OCI-LY1 (cell line): ENCODE data around the gene SPRN.

ENCODE experiments used
- H2AFZ ChIP-seq: fragments of 200-600 bp; sonication (generic), shearing (Covaris generic); 2 replicates; pipeline ENCODE4 v1.6.0; 2014; ENCODE audit warnings: antibody characterized with exemption, mild to moderate bottlenecking, low read length
- H3F3A ChIP-seq: fragments of 200-600 bp; sonication (generic), shearing (Covaris generic); 2 replicates; pipeline ENCODE4 v1.6.0; 2014; ENCODE audit warnings: mild to moderate bottlenecking, antibody characterized with exemption, low read length, moderate library complexity; ENCODE audit not compliant: insufficient read depth
- H3K27ac ChIP-seq: fragments of 200-600 bp; sonication (generic); 2 replicates; pipeline ENCODE4 v1.5.1; 2014; ENCODE audit warnings: low read length, mixed run types, mild to moderate bottlenecking, low read depth; ENCODE audit not compliant: poor library complexity, severe bottlenecking
- H3K27me3 ChIP-seq: fragments of 200-600 bp; sonication (generic); 2 replicates; pipeline ENCODE4 v1.6.0; 2014; ENCODE audit warnings: antibody characterized with exemption, mild to moderate bottlenecking, low read length, moderate library complexity; ENCODE audit not compliant: insufficient read depth
- H3K36me3 ChIP-seq: fragments of 200-600 bp; sonication (generic); 2 replicates; pipeline ENCODE4 v1.6.1; 2014; ENCODE audit warnings: mild to moderate bottlenecking, antibody characterized with exemption, low read length, moderate library complexity, mixed read lengths; ENCODE audit not compliant: insufficient read depth
- H3K4me1 ChIP-seq: fragments of 200-600 bp; sonication (generic); 2 replicates; pipeline ENCODE4 v1.5.1; 2014; ENCODE audit warnings: mild to moderate bottlenecking, low read length, moderate library complexity; ENCODE audit not compliant: insufficient read depth, severe bottlenecking
- H3K4me2 ChIP-seq: fragments of 200-600 bp; sonication (generic), shearing (Covaris generic); 2 replicates; pipeline ENCODE4 v1.6.1; 2014; ENCODE audit warnings: low read length
- H3K4me3 ChIP-seq: fragments of 200-600 bp; sonication (generic); 2 replicates; pipeline ENCODE4 v1.5.1; 2014; ENCODE audit warnings: low read length, low read depth, mild to moderate bottlenecking, mixed read lengths; ENCODE audit not compliant: poor library complexity, severe bottlenecking
- H3K79me2 ChIP-seq: fragments of 200-600 bp; shearing (Covaris generic); 2 replicates; pipeline ENCODE4 v1.6.1; 2016; ENCODE audit warnings: mixed run types, low read length, mixed read lengths; ENCODE audit not compliant: insufficient read depth
- H3K9ac ChIP-seq: fragments of 200-600 bp; sonication (generic), shearing (Covaris generic); 2 replicates; pipeline ENCODE4 v1.6.1; 2014; ENCODE audit warnings: mild to moderate bottlenecking, low read length, mixed read lengths
- H3K9me2 ChIP-seq: fragments of 200-600 bp; sonication (generic), shearing (Covaris generic); 2 replicates; pipeline ENCODE4 v1.6.1; 2014; ENCODE audit warnings: low read depth, mild to moderate bottlenecking, low read length, mixed read lengths
- H3K9me3 ChIP-seq: fragments of 200-600 bp; shearing (Covaris generic); 2 replicates; pipeline ENCODE4 v1.6.1; 2014; ENCODE audit warnings: low read length, mixed read lengths
- H4K20me1 ChIP-seq: fragments of 200-600 bp; sonication (generic), shearing (Covaris generic); 2 replicates; pipeline ENCODE4 v1.6.0; 2016; ENCODE audit warnings: mild to moderate bottlenecking, low read length; ENCODE audit not compliant: insufficient read depth
- EZH2 ChIP-seq: fragments of 200-600 bp; sonication (generic), shearing (Covaris generic); IDR thresholded peaks from 2 replicates; pipeline ENCODE4 v1.8.0; 2017; ENCODE audit warnings: borderline replicate concordance, mixed run types, mild to moderate bottlenecking, antibody characterized with exemption, low read length, moderate library complexity, mixed read lengths
- TF ChIP-seq, protein P1 (sequence below): fragments of 200-600 bp; sonication (generic), shearing (Covaris generic); IDR thresholded peaks from 2 replicates; pipeline ENCODE4 v1.5.1; 2017; ENCODE audit warnings: mild to moderate bottlenecking, antibody characterized with exemption, low read length, moderate library complexity, mixed read lengths

The SPRN gene

DNA sequence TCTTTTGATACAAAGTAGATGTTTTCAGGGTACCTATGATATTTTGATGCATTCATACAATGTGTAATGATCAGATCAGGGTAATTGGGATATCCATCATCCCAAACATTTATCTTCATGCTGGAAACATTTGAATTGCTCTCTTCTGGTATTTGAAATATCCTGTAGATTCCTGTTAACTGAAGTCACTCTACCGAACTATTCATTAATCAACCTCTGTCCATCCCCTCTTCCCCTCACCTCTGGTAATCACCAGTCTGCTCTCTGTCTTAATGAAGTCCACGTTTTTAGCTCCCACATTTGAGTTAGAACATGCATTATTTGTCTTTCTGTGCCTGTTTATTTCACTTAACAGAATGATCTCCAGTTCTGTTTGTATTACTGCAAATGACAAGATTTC, 19.2 kb downstream of the SPRN start:
- Histone ChIP-seq H3K79me2 (peaks cover 39% of the 10 kb centered on the region), H3F3A (no peaks in the 10 kb centered on the region), H3K9me3 (peaks cover 9% of the 10 kb centered on the region; the same call in 1 of the 2 replicates), H3K36me3 (peaks cover 97% of the 10 kb centered on the region), H2AFZ (no peak overlapping the region), H3K27ac (no peak overlapping the region), H3K4me3 (no peak overlapping the region), H4K20me1 (no peaks in the 10 kb centered on the region), H3K4me1 (peaks cover 10% of the 10 kb centered on the region), H3K4me2 (no peak overlapping the region), H3K27me3 (no peaks in the 10 kb centered on the region), H3K9me2 (no peaks in the 10 kb centered on the region), H3K9ac (no peak overlapping the region)
- TF ChIP-seq, protein P1, sequence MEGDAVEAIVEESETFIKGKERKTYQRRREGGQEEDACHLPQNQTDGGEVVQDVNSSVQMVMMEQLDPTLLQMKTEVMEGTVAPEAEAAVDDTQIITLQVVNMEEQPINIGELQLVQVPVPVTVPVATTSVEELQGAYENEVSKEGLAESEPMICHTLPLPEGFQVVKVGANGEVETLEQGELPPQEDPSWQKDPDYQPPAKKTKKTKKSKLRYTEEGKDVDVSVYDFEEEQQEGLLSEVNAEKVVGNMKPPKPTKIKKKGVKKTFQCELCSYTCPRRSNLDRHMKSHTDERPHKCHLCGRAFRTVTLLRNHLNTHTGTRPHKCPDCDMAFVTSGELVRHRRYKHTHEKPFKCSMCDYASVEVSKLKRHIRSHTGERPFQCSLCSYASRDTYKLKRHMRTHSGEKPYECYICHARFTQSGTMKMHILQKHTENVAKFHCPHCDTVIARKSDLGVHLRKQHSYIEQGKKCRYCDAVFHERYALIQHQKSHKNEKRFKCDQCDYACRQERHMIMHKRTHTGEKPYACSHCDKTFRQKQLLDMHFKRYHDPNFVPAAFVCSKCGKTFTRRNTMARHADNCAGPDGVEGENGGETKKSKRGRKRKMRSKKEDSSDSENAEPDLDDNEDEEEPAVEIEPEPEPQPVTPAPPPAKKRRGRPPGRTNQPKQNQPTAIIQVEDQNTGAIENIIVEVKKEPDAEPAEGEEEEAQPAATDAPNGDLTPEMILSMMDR = no peak
- no peak for TF ChIP-seq EZH2

DNA sequence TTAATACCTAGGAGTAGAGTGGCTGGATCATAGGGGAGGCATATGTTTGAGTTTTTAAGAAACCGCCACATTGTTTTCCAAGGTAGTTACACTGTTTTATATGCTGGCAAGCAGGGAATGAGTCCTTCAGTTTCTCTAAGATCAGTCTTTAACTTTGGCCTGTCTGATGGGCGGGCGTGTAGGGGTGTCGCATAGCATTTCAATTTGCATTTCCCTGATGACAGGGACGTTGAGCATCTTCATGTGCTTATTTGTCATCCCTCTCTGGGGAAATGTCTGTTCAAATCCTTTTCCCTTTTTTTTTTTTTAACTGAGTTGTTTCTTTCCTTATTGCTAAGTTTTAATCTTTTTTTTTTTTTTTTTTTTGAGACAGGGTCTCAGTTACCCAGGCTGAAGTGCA, 20.6 kb downstream of the SPRN start:
- Histone ChIP-seq H4K20me1 (no peaks in the 10 kb centered on the region), H3K36me3 (peaks cover 92% of the 10 kb centered on the region)
- TF ChIP-seq, protein P1 = no peak
- TF ChIP-seq EZH2 = no peak

DNA sequence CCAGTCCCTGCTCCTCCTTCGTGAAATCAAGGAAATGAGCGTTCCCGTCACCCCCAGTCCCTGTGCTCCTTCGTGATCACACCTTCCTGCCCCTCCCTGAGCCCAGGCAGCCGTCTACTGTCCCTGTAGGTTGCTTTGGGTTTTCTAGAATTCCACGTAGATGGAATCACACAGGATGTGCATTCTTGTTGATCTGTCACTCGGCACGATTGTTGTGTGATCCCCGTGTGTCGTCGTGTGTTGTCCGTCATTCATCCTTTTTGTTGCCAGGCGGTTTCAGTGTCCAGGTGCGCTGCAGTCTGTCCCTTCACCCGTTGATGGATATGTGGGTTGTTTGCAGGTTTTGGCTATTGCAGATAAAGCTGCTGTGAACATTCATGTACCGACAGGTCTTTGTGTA, 21.1 kb downstream of the SPRN start:
- no peaks in the 10 kb centered on the region for H3K27me3 ChIP-seq
- H2AFZ ChIP-seq = no peak overlapping the region
- peaks cover 10% of the 10 kb centered on the region for H3K4me1 ChIP-seq
- H3F3A ChIP-seq = no peaks in the 10 kb centered on the region
- H3K36me3 ChIP-seq = peaks cover 92% of the 10 kb centered on the region
- no peaks in the 10 kb centered on the region for H4K20me1 ChIP-seq
- H3K9me2 ChIP-seq = no peaks in the 10 kb centered on the region
- H3K27ac ChIP-seq = no peak overlapping the region
- no peak for TF ChIP-seq EZH2
- TF ChIP-seq, protein P1 = no peak
- H3K4me3 ChIP-seq = no peak overlapping the region
- H3K4me2 ChIP-seq = no peak overlapping the region
- no peak overlapping the region for H3K9ac ChIP-seq
- H3K9me3 ChIP-seq = peaks cover 5% of the 10 kb centered on the region; the same call in 1 of the 2 replicates
- peaks cover 20% of the 10 kb centered on the region for H3K79me2 ChIP-seq

More for the DNA sequence above, 20.6 kb downstream of the SPRN start:
- Histone ChIP-seq H3K4me1 (peaks cover 10% of the 10 kb centered on the region), H3K27me3 (no peaks in the 10 kb centered on the region), H2AFZ (no peak overlapping the region), H3K4me2 (no peak overlapping the region), H3K4me3 (no peak overlapping the region), H3K27ac (no peak overlapping the region), H3K9me2 (no peaks in the 10 kb centered on the region), H3K9me3 (peaks cover 5% of the 10 kb centered on the region; the same call in 1 of the 2 replicates), H3K79me2 (peaks cover 25% of the 10 kb centered on the region), H3K9ac (no peak overlapping the region), H3F3A (no peaks in the 10 kb centered on the region)
